NCI-H69 (cell line): ENCODE measurements around the gene CDKN2C.
"Not testable (repeated sequence)": the region's sequence is repeated elsewhere in the genome, so short reads cannot be mapped to it uniquely, and the experiment has no call there.

Source experiments
- DNase-seq: peaks from one replicate; lab custom pipeline; 2025; lab: John Stamatoyannopoulos, UW

Gene CDKN2C

GRCh38 chr1:50969611-50970508 lies at the start of gene CDKN2C:
Gene CDKN2C, plus strand, starts transcription at chr1:50970245. Its CDS starts 124 bp downstream, at chr1:50970369.
- peak; percentile 91 for DNase-seq

DNA sequence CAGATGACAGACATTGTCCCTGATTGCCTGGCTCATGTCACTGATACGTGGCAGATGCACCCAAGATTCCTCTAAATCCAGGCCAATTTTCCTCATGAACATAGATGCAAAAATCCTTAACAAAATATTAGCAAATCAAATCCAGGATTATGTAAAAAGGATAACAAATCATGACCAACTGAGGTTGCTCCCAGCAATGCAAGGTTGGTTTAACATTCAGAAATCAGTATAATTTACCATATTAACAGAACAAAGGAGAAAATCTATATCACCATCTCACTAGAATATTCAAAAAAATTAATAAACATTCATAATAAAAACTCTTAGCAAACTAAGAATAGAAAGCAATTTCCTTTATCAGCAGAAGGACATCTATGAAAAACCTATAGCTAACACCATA lies 49.6 kb upstream of the CDKN2C start:
- DNase-seq = no peak

DNA sequence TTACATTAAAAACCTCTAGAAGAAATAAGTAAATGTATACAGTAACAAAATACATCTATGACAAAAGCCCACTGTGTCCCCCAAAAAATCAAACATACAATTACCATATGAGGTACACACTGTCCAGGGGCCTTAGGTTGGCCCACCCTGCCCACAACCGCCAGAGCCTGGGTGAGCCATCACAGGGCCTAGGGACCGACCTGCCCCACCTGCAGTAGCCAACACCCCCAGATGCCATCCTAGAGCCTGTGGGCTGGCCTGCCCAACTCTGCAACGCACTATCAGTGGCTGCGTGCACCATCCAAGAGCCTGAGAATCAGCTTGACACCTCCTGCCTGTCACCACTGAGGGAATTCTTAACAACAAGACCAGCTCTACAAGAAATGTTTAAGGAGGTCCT lies 49.0 kb upstream of the CDKN2C start:
- no peak for DNase-seq

DNA sequence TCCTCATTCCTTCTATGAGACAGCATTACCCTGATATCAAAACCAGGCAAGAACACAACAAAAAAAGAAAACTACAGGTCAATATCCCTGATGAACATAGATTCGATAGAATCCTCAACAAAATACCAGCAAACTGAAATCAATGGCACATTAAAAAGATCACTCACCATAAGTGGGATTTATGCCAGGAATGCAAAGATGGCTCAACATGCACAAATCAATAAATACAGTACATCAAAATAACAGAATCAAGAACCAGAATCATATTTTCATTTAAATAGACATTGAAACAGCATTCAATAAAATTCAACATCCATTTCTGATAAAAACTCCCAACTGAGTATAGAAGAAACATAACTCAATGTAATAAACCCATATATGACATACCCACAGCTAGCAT lies 46.5 kb upstream of the CDKN2C start:
- DNase-seq = no peak

DNA sequence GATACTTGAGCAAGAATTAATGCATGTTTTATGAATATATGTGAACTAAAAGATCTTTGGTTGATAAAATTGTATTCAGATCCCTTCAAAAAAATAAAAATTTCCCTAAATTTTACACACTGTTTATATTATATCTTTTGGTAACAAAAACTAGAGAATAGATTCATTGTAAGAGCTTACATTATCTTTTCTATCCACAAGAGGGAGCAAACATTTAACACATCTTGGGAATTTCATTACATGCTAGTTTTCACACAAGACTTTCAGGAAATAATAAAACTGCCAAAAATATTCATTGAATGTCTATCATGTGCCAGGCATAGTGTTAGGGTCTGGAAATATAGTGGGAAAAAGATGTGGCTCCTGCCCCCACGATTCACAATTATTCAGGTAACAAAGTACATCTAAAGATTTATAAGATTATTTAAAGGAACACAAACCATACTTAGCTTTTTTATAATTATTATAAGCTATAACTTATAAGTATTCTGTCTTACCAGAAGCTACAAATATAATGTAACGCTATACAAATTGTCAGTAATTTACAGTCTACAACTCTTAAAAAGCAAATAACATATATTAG lies 40.6 kb upstream of the CDKN2C start:
- DNase-seq = peak; percentile 38

DNA sequence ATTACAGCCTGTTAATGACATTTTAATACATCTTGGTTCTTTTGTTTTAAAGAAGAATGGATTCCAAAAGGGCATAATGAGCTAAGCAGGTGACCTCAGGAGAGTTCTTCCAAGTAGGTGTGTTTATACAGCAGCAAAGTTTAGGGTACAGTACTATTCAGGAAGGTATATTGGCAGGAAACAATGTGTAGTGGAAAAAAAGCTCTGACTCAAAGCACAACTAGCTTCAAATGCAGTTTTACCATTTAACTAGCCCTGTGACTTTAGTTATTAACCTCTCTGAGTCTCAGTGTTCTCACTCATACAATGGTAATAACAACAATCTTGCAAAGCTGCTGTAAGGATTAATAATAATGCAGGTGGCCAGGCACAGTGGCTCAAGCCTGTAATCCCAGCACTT lies 39.9 kb upstream of the CDKN2C start:
- DNase-seq = no peak

DNA sequence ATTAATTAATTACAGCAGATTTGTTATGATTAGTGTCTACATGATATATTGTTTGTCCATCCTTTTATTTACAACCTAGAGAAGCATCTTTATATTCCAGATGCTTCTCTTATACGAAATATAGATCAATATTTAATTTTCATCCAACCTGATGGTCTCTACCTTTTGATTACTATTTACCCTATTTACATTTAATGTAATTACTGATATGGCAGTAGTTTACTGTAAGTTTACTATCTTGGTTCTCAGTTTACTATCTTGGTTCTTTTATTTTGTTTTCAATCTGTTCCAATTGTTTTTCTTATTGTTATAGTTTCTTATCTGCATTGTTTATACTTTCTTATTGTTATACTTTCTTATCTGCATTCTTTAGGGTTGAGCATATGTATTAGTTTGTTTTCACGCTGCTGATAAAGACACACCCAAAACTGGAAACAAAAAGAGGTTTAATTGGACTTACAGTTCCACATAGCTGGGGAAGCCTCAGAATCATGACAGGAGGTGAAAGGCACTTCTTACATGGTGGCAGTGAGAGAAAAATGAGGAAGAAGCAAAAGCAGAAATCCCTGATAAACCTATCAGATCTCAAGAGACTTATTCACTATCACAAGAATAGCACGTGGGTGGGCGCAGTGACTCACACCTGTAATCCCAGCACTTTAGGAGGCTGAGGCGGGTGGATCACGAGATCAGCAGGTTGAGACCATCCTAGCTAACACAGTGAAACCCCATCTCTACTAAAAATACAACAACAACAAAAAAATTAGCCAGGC lies 38.9 kb upstream of the CDKN2C start:
- DNase-seq = no peak

DNA sequence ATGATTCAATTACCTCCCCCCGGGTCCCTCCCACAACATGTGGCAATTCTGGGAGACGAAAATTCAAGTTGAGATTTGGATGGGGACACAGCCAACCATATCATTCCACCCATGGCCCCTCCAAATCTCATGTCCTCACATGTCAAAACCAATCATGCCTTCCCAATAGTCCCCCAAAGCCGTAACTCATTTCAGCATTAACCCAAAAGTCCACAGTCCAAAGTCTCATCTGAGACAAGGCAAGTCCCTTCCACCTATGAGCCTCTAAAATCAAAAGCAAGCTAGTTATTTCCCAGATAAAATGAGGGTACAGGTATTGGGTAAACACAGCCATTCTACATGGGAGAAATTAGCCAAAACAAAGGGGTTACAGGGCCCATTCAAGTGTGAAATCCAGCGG lies 38.0 kb upstream of the CDKN2C start:
- DNase-seq = not testable (repeated sequence)

DNA sequence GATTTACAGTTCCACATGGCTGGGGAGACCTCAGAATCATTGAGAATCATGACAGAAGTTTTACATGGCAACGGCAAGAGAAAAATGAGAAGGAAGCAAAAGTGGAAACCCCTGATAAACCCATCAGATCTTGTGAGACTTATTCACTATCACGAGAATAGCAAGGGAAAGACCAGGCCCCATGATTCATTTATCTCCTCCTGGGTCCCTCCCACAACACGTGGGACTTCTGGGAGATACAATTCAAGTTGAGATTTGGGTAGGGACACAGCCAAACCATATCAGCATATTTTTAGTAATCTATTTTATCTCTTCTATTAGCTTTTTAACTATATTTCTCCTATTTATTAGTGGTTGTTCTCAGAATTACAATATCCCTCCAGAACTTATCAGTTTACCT lies 36.3 kb upstream of the CDKN2C start:
- not testable (repeated sequence) for DNase-seq

DNA sequence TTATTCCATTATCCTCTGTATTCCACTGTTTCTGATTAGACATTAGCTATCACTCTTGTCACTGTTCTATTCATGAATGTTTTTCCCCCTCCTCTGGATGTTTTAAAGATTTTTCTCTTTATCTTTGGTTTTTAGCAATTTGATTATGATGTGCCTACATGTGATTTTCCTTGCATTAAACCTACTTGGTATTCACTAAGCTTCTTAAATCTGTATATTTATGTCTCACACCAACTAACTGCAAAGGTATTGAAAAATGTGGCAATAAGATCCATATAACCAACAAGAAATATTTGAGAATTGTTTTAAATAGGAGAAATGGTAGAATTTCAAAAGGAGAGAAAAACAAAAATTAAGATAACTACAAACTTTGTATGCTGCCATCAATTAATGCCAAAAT lies 35.2 kb upstream of the CDKN2C start:
- no peak for DNase-seq

DNA sequence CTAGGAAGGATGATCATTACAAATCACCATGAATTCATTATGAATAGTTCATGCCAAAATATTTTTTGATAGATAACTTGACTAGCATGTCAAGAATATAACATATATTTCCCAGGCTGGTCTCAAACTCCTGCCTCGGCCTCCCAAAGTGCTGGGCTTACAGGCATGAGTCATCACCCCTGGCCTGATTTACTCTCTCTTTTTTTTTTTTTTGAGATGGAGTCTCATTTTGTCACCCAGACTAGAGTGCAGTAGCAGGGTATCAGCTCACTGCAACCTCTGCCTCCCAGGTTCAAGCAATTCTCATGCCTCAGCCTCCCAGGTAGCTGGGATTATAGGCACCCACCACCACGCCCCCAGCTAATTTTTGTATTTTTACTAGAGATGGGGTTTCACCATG lies 34.8 kb upstream of the CDKN2C start:
- DNase-seq = not testable (repeated sequence)

DNA sequence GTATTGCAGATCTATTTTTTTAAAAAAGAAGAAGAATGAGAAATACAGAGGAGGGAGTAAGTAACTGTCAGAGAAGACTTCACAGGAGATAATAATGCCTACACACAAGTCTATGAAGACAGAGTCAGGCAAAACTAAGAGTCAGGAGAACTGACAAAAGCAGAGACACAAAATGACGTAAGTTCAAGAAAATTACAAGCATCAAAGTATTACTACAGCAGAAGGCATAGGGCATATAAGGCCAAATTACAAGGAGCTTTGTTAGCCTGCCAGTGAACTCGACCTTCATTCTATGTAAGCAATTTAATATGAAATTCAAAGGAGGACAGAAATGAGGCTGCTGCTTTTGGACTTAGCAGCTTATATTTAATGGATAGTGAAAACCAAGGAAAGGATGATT lies 33.7 kb upstream of the CDKN2C start:
- no peak for DNase-seq

DNA sequence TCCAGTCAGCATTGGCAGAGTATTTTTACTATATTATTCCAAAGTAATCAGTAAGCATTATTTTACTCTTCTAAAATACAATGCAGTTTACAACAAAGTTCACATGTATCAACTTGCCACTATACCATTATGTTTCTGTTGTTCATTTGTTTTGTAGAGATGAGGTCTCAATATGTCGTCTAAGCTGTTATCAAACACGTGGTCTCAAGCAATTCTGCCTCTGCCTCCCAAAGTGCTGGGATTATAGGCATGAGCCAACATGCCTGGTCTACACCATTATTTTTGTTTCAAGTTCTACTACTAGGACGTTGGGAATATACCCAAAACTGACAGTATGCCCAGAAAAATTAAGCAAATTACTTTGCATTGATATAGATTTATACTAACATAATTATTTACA lies 29.8 kb upstream of the CDKN2C start:
- DNase-seq = no peak

DNA sequence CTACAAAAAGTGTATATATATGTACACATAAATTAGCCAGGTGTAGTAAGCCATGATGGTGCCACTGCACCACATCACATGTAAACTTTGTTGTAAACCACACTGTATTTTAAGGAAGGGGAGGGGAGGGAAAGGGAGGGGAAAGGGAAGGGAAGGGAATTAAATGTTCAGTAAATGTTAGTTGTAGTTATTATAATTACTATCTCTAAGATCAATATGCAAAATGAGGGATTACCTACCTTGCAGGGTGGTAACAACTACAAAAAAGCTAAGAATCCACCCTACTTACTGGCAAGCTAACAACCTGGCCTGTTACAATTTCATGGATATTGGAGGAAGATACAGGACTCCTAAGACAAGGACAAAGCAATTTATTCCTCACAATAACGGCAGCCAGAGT lies 27.7 kb upstream of the CDKN2C start:
- no peak for DNase-seq

GRCh38 chr1:50949286-50949982 lies 20.6 kb upstream of the CDKN2C start:
- DNase-seq = no peak

GRCh38 chr1:50950396-50950795 lies 19.6 kb upstream of the CDKN2C start:
- DNase-seq = no peak

- DNase-seq = not testable (repeated sequence)
Measured at GRCh38 chr1:50952566-50952965, 17.5 kb upstream of the CDKN2C start.

GRCh38 chr1:50955116-50955515 lies 14.9 kb upstream of the CDKN2C start:
- no peak for DNase-seq

- peak; percentile 70 for DNase-seq
Measured at GRCh38 chr1:50959303-50959912, 10.6 kb upstream of the CDKN2C start.

DNA sequence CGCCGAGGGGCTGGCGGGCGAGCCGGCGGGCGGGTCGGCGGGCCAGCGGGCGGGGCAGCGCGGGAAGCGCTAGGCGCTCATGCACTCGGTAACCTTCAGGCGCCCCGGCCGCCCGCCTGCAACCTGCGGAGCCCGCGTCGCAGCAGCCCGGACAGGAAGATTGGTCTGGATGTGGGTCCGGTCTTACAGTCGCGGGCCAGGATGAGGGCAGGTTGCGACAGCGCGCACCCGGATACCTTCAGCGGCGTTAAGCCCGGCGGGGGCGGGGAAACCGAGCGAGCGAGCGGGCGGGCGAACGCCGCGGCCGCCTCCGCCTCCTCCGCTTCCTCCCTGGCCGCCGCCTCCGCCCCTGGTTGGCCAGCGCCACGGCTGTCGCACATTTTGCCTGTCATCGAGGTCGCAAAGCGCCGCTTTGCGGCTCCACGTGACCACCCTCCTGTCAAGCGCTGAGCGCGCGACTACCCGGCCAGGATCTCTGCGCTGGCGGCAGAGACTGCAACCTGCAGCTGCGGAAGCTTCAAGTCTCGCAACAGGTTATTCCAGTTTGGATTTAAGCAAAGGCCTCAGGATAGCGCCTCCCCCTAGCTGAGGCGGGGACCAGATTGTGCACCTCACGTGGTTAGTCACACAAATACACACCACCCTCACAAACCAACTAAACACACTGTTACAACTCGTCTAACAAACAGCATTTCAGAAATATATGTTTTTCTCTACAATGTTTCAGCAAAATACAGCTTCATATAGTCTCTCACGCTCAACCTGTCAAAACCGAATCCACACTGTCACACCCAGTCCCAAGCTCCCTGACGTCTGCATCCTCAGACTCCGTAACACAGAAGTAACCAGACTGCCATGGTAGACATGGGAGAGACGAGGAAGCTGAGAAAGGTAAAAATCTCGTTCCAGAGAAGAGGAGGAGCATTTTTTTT lies 9.9 kb upstream of the CDKN2C start, which contains the start of gene FAF1:
TSS of gene FAF1 (minus strand) at position 355 of the 932 bp plus-strand sequence. CDS start 456 bp downstream, outside the sequence.
- peak; percentile 97 for DNase-seq
